Sigmoid colon (tissue), 7 donors: ENCODE measurements around the gene PNKP. TPM values are rescaled to one million over a fixed set of nuclear protein-coding genes. Genes with fewer than 3 reads are reported as not detected.

ENCODE experiments used
- DNase-seq: peaks from one replicate; pipeline ENCODE4 v3.0.0-alpha.2; 2019
- H3K27ac ChIP-seq, 4 donors: fragments of 200-600 bp; sonication (generic); one replicate each; pipeline ENCODE4 v1.5.1; 2016 to 2019; ENCODE audit warnings: mild to moderate bottlenecking in 1 of 4
- H3K27me3 ChIP-seq, 3 donors: fragments of 200-600 bp; sonication (generic); one replicate each; pipeline ENCODE4 v1.5.1; 2019; ENCODE audit warnings: mild to moderate bottlenecking in 1 of 3
- H3K36me3 ChIP-seq, 4 donors: fragments of 200-600 bp; sonication (generic); one replicate each; pipeline ENCODE4 v1.5.1; 2016 to 2019
- H3K4me1 ChIP-seq, 4 donors: fragments of 200-600 bp; sonication (generic); one replicate each; pipeline ENCODE4 v1.5.1; 2017 to 2019
- H3K4me3 ChIP-seq, 4 donors: fragments of 200-600 bp; sonication (generic); one replicate each; pipeline ENCODE4 v1.5.1; 2017 to 2019; ENCODE audit warnings: mild to moderate bottlenecking in 2 of 4, moderate library complexity in 1 of 4
- H3K9me3 ChIP-seq, 4 donors: fragments of 200-600 bp in 3 of 4; sonication (generic) in 3 of 4; one replicate each; pipeline versions ENCODE4 v1.5.1 to v1.6.1; 2013 to 2019
- CTCF ChIP-seq, 4 experiments: fragments of 450-650 bp in 3 of 4; fragments of 200-600 bp in 1 of 4; IDR thresholded peaks; one replicate each; pipeline ENCODE4 v1.5.1; 2016 to 2019; ENCODE audit warnings: antibody characterized with exemption in 4 of 4, mild to moderate bottlenecking in 3 of 4, moderate library complexity in 2 of 4
- EP300 ChIP-seq, 4 donors: sonication (generic); formaldehyde crosslinking; IDR thresholded peaks; one replicate each; pipeline ENCODE4 v1.6.1; 2017; ENCODE audit warnings: antibody characterized with exemption in 4 of 4
- POLR2A ChIP-seq, 2 donors: fragments of 450-650 bp; IDR thresholded peaks; one replicate each; pipeline ENCODE4 v1.6.1; 2016; ENCODE audit warnings: antibody characterized with exemption in 2 of 2, mild to moderate bottlenecking in 2 of 2, moderate library complexity in 2 of 2
- POLR2AphosphoS5 ChIP-seq, 4 donors: sonication (generic); formaldehyde crosslinking; IDR thresholded peaks; one replicate each; pipeline ENCODE4 v1.6.1; 2017; ENCODE audit warnings: antibody characterized with exemption in 4 of 4
- WGBS, 2 donors: extraction: QIAGEN DNeasy Blood & Tissue Kit; methylation state at CpG; one replicate each; pipeline ENCODE4 v1.1.7; 2013; 5-methylcytosine and 5-hydroxymethylcytosine counted together
- intact Hi-C: fragments of 100-400 bp; cut with DNase I; formaldehyde crosslinking; loops from one replicate; pipeline ENCODE4 v1.15.1; 2023
- polyA plus RNA-seq, 3 donors: library from polyadenylated mRNA; stranded (reverse); fragments of 200-250 nt; gene quantifications; one replicate each; pipeline ENCODE4 v1.2.3, GENCODE V29; 2013
- total RNA-seq, 4 donors: library from RNA; depleted of rRNA; stranded (reverse); fragments of >200 nt; gene quantifications; one replicate each; pipeline ENCODE4 v1.1.0, GENCODE V29; 2016
- donor health status: healthy with polysubstance abuse.
- donor health status: Bipolar disorder and iron deficiency.
- donor health status: healthy.

Gene PNKP
- total RNA-seq (10 to 100 TPM; 28.2 to 44.0 (median 33.9) TPM), polyA plus RNA-seq (10 to 100 TPM; 27.0 to 88.8 (median 34.0) TPM)

GRCh38 chr19:49866933-49867782, at the start of gene PNKP:
PNKP (minus strand) TSS chr19:49867576; CDS start chr19:49867204, 372 bp downstream.
- peak within 1 kb of the TSS; percentile 90 to 96 (median 92) for H3K27ac ChIP-seq
- intact Hi-C loops: no loop called here
- WGBS, 2 donors: 0 to 1% methylated on average over 65 of the region's 65 CpGs
- H3K4me1 ChIP-seq: peaks cover 0 to 50% (median 46%) of the 10 kb centered on the region in 4 donors
- H3K9me3 ChIP-seq: no peaks in the 10 kb centered on the region
- peak within 1 kb of the TSS; percentile 65 to 81 (median 70) for H3K4me3 ChIP-seq
- TF ChIP-seq POLR2A (IDR thresholded peaks at IDR 0.05) (peak; percentile 49), POLR2AphosphoS5 (IDR thresholded peaks at IDR 0.05) (peak; percentile 65 to 90 (median 82)), CTCF (IDR thresholded peaks at IDR 0.05) (no peak)
- DNase-seq: peak; percentile 95
- peaks cover 6 to 34% (median 11%) of the 10 kb centered on the region in 4 donors for H3K36me3 ChIP-seq
- no peaks in the 10 kb centered on the region for H3K27me3 ChIP-seq

- no peak for DNase-seq
- Histone ChIP-seq H3K4me1 (peaks cover 0 to 12% (median 5%) of the 10 kb centered on the region in 4 donors), H3K4me3 (no peak overlapping the region), H3K27me3 (no peaks in the 10 kb centered on the region), H3K9me3 (no peaks in the 10 kb centered on the region), H3K27ac (no peak overlapping the region), H3K36me3 (peaks cover 0 to 36% (median 3%) of the 10 kb centered on the region in 4 donors)
- TF ChIP-seq CTCF (IDR thresholded peaks at IDR 0.05): no peak
- no peak for TF ChIP-seq EP300 (IDR thresholded peaks at IDR 0.05)
- TF ChIP-seq POLR2A (IDR thresholded peaks at IDR 0.05): no peak
- no peak for TF ChIP-seq POLR2AphosphoS5 (IDR thresholded peaks at IDR 0.05)
- intact Hi-C loops: no loop called here
- WGBS, 2 donors: 97% methylated on average over 6 of the region's 6 CpGs
Observed at GRCh38 chr19:49915271-49915670, 47.9 kb upstream of the PNKP start.

- no peak overlapping the region for H3K27ac ChIP-seq
- no peak for DNase-seq
- TF ChIP-seq POLR2A (IDR thresholded peaks at IDR 0.05): no peak
- no peak for TF ChIP-seq POLR2AphosphoS5 (IDR thresholded peaks at IDR 0.05)
- no peak for TF ChIP-seq EP300 (IDR thresholded peaks at IDR 0.05)
- no peak for TF ChIP-seq CTCF (IDR thresholded peaks at IDR 0.05)
- 90 to 94% methylated on average over 10 of the region's 10 CpGs for WGBS, 2 donors
- peaks cover 0 to 12% (median 5%) of the 10 kb centered on the region in 4 donors for H3K4me1 ChIP-seq
- no peaks in the 10 kb centered on the region for H3K27me3 ChIP-seq
- H3K36me3 ChIP-seq: peaks cover 0 to 45% (median 11%) of the 10 kb centered on the region in 4 donors
- intact Hi-C loops: no loop called here
- H3K4me3 ChIP-seq: no peak overlapping the region
- H3K9me3 ChIP-seq: no peaks in the 10 kb centered on the region
Observed at GRCh38 chr19:49913720-49914119, 46.3 kb upstream of the PNKP start.

- H3K36me3 ChIP-seq: peaks cover 5 to 47% (median 17%) of the 10 kb centered on the region in 4 donors
- intact Hi-C loops: no loop called here
- WGBS, 2 donors: 87 to 89% methylated on average over 21 of the region's 21 CpGs
Observed at GRCh38 chr19:49912965-49913685, 45.7 kb upstream of the PNKP start.

More at GRCh38 chr19:49912965-49913685, 45.7 kb upstream of the PNKP start:
- no peak overlapping the region for H3K27ac ChIP-seq
- TF ChIP-seq CTCF (IDR thresholded peaks at IDR 0.05): no peak
- no peak for TF ChIP-seq POLR2A (IDR thresholded peaks at IDR 0.05)
- TF ChIP-seq EP300 (IDR thresholded peaks at IDR 0.05): no peak
- no peak for TF ChIP-seq POLR2AphosphoS5 (IDR thresholded peaks at IDR 0.05)
- no peaks in the 10 kb centered on the region for H3K9me3 ChIP-seq
- DNase-seq: no peak
- H3K27me3 ChIP-seq: no peaks in the 10 kb centered on the region
- H3K4me1 ChIP-seq: peaks cover 0 to 12% (median 5%) of the 10 kb centered on the region in 4 donors
- H3K4me3 ChIP-seq: no peak overlapping the region
